Ascending aorta (tissue), 2 donors: Measurements from ENCODE around the gene GPC4. TPM values are rescaled to one million over a fixed set of nuclear protein-coding genes. Genes with fewer than 3 reads are reported as not detected.
"Not testable (repeated sequence)": the region's sequence is repeated elsewhere in the genome, so short reads cannot be mapped to it uniquely, and the experiment has no call there.

ENCODE experiments used
- DNase-seq, 2 donors: peaks; one replicate each; pipeline ENCODE4 v3.0.0-alpha.2; 2019; ENCODE audit warnings: low spot score in 2 of 2
- H3K27ac ChIP-seq, 2 donors: fragments of 200-600 bp; sonication (generic); one replicate each; pipeline ENCODE4 v1.5.1; 2016 to 2017; ENCODE audit warnings: mild to moderate bottlenecking in 1 of 2
- H3K27me3 ChIP-seq: fragments of 200-600 bp; sonication (generic); one replicate; pipeline ENCODE4 v1.5.1; 2017
- H3K36me3 ChIP-seq, 2 donors: fragments of 200-600 bp; sonication (generic); one replicate each; pipeline ENCODE4 v1.5.1; 2016
- H3K4me1 ChIP-seq, 2 donors: fragments of 200-600 bp; sonication (generic); one replicate each; pipeline ENCODE4 v1.5.1; 2016 to 2017; ENCODE audit warnings: mild to moderate bottlenecking in 1 of 2
- H3K4me3 ChIP-seq, 2 donors: fragments of 200-600 bp; sonication (generic); one replicate each; pipeline ENCODE4 v1.5.1; 2016 to 2017; ENCODE audit warnings: mild to moderate bottlenecking in 1 of 2
- H3K9me3 ChIP-seq, 2 donors: fragments of 200-600 bp; sonication (generic); one replicate each; pipeline ENCODE4 v1.5.1; 2016
- intact Hi-C: fragments of 100-400 bp; cut with DNase I; formaldehyde crosslinking; loops from one replicate; pipeline ENCODE4 v1.15.1; 2023
- total RNA-seq: library from RNA; depleted of rRNA; stranded (reverse); fragments of >200 nt; gene quantifications from one replicate; pipeline ENCODE4 v1.1.0, GENCODE V29; 2016
- TF ChIP-seq, protein P1 (sequence below), 3 experiments: fragments of 200-600 bp in 2 of 3; fragments of 450-650 bp in 1 of 3; sonication (generic) in 2 of 3; IDR thresholded peaks; one replicate each; pipeline ENCODE4 v1.5.1; 2016 to 2019; ENCODE audit warnings: antibody characterized with exemption in 3 of 3, mild to moderate bottlenecking in 1 of 3, moderate library complexity in 1 of 3

The GPC4 gene
- total RNA-seq, 1 donor from 2014 or later, result 12.0 TPM

DNA sequence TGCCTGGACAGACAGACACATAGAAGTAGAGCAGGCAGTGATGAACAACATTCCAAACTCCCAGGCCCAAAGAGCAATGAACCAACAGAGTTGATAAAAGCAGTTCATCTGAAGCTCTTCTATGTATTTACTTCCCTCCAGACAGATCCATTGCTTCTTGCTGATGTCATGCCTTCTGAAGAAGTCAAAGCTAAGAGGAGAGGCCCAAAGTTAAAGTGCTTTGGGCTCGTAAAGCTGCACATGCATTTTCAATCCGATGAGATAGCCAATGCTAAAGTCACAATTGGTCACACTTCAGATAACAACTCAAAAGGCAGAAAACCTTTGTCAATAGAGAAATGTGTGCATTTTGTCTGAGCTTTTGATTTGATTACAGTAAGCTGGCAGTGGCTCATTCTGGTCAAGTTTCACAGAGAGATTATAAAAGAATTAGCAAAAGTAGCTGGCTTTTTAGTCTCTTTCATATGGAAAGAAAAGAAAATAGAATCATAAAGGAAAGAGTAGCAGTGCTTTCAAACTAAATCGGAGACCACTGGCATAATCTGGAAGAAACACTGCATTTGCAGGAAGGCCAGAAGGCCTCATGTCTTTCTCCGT lies 82.0 kb downstream of the GPC4 start:
- TF ChIP-seq, protein P1, sequence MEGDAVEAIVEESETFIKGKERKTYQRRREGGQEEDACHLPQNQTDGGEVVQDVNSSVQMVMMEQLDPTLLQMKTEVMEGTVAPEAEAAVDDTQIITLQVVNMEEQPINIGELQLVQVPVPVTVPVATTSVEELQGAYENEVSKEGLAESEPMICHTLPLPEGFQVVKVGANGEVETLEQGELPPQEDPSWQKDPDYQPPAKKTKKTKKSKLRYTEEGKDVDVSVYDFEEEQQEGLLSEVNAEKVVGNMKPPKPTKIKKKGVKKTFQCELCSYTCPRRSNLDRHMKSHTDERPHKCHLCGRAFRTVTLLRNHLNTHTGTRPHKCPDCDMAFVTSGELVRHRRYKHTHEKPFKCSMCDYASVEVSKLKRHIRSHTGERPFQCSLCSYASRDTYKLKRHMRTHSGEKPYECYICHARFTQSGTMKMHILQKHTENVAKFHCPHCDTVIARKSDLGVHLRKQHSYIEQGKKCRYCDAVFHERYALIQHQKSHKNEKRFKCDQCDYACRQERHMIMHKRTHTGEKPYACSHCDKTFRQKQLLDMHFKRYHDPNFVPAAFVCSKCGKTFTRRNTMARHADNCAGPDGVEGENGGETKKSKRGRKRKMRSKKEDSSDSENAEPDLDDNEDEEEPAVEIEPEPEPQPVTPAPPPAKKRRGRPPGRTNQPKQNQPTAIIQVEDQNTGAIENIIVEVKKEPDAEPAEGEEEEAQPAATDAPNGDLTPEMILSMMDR (IDR thresholded peaks at IDR 0.05), result no peak
- Histone ChIP-seq H3K9me3 (no peaks in the 10 kb centered on the region), H3K36me3 (no peaks in the 10 kb centered on the region), H3K27me3 (no peaks in the 10 kb centered on the region), H3K4me3 (no peak overlapping the region), H3K4me1 (no peaks in the 10 kb centered on the region), H3K27ac (no peak overlapping the region)
- intact Hi-C loops, result loop anchor here (5.0 kb wide), 1 partner anchor 144 kb away; no protein-coding TSS in a partner anchor
- no peak for DNase-seq

DNA sequence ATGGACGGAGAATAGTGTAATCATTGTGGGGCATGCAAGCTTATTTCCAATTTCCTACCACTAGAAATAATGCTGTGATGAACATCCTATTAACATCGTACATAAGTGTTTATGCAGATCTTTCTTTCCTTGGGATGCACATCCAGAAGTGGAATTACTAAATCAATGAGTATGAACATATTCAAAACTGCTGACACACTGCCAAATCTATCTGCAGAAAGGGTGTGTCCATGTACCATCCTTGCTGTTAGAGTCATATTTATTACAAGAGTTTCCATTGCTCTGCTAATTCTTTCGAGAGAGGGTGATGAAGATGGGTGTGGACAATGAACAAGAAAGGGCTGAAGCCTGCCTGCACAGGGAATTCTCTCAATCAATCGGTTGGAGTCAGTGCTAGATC lies 82.6 kb downstream of the GPC4 start:
- intact Hi-C loops, result loop anchor here (5.0 kb wide), 1 partner anchor 145 kb away; no protein-coding TSS in a partner anchor
- Histone ChIP-seq H3K4me1 (no peaks in the 10 kb centered on the region), H3K9me3 (no peaks in the 10 kb centered on the region), H3K4me3 (no peak overlapping the region), H3K36me3 (no peaks in the 10 kb centered on the region), H3K27me3 (no peaks in the 10 kb centered on the region), H3K27ac (no peak overlapping the region)
- no peak for DNase-seq
- TF ChIP-seq, protein P1 (IDR thresholded peaks at IDR 0.05), result no peak

DNA sequence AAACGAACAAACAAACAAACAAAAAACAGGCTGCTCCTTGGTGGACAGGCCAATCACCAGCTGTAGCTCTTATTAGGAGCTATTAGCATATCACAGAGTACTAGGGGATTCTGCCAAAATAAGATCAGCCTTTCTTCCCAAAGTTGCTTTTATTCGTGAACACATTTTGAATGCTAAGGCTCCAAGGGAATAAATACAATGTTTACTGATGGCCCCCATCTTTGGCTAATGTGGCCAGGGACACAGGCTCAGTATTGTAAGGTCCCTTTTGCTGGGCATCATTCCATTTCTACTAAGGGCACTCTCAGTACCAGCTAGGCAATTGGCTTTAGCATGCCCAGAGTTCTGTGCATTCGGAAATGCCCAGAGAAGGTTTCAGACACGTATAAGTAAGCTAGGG lies 84.3 kb downstream of the GPC4 start:
- Histone ChIP-seq H3K27me3 (no peaks in the 10 kb centered on the region), H3K27ac (no peak overlapping the region)
- intact Hi-C loops, result loop anchor here (5.0 kb wide), 1 partner anchor 146 kb away; no protein-coding TSS in a partner anchor

DNA sequence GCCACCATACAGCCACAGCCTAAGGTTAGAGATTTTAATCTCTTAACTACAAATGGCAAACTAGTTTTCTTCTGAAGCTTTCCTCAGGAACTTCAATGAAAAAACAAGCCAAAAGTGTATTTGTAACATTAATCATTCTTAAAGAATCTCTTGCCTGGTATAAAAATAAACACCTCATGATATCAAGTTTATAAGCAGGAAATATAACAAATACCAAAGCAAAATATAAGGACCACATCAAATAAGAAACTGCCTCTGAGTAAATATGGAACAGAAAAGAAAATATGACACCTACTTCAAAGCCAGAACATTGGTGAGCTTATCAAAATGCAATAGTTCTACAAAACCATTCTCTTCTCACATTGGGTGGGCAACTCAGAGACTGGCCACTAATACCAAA lies 89.9 kb downstream of the GPC4 start:
- H3K27me3 ChIP-seq, result no peaks in the 10 kb centered on the region
- H3K27ac ChIP-seq, result no peak overlapping the region
- TF ChIP-seq, protein P1 (IDR thresholded peaks at IDR 0.05), result no peak
- H3K4me1 ChIP-seq, result no peaks in the 10 kb centered on the region
- H3K4me3 ChIP-seq, result no peak overlapping the region
- no peaks in the 10 kb centered on the region for H3K9me3 ChIP-seq
- no peak for DNase-seq
- no peaks in the 10 kb centered on the region for H3K36me3 ChIP-seq
- intact Hi-C loops, result no loop called here

More for the DNA sequence above, 84.3 kb downstream of the GPC4 start:
- no peak for DNase-seq
- H3K4me3 ChIP-seq, result no peak overlapping the region
- TF ChIP-seq, protein P1 (IDR thresholded peaks at IDR 0.05), result no peak
- no peaks in the 10 kb centered on the region for H3K36me3 ChIP-seq
- no peaks in the 10 kb centered on the region for H3K9me3 ChIP-seq
- no peaks in the 10 kb centered on the region for H3K4me1 ChIP-seq

DNA sequence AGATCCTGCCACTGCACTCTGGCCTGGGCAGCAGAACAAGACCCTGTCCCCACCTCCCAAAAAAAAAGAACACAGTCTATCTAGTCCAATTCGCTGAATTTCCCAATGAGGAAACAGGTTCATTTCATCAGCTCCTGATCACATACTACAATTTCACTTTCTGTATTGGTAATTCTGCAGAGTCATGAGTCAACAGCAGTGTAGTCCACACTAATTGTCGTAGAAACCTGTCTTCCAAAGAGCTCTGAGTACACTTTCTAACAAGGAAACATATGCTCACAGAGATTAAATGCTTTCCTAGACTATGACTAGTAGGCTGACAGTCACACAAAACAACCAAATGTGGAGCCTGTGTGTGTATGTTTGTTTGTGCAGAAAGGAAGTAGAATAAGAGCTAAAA lies 91.9 kb downstream of the GPC4 start:
- Histone ChIP-seq H3K27me3 (no peaks in the 10 kb centered on the region), H3K4me1 (no peaks in the 10 kb centered on the region), H3K36me3 (no peaks in the 10 kb centered on the region), H3K4me3 (no peak overlapping the region), H3K9me3 (no peaks in the 10 kb centered on the region), H3K27ac (no peak overlapping the region)
- DNase-seq, result no peak
- TF ChIP-seq, protein P1 (IDR thresholded peaks at IDR 0.05), result no peak
- intact Hi-C loops, result no loop called here

DNA sequence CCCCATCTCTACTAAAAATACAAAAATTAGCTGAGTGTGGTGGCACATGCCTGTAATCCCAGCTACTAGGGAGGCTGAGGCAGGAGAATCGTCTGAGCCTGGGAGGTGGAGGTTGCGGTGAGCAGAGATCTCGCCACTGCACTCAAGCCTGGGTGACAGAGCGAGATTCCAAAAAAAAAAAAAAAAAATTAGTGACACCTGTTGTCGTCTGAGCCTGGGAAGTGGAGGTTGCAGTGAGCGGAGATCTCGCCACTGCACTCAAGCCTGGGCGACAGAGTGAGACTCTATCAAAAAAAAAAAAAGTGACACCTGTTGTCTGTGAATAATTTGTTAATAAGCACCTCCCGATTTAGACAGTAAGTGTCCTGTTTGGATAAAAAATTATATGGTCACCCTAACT lies 93.0 kb downstream of the GPC4 start:
- H3K4me1 ChIP-seq, DNase-seq, H3K27me3 ChIP-seq, intact Hi-C loops, H3K36me3 ChIP-seq, H3K4me3 ChIP-seq, H3K27ac ChIP-seq, H3K9me3 ChIP-seq: not testable (repeated sequence)
